ENCODE data around the gene DCAF5.

Gene DCAF5

GRCh38 chr14:69049675-69050074 lies 103.2 kb downstream of the DCAF5 start:
- Histone ChIP-seq H3K27me3 (replicated peaks; ENCODE audit: insufficient read depth, low read length) (no peaks in the 10 kb centered on the region), H3K4me1 (ENCODE audit: low read length) (no peaks in the 10 kb centered on the region), H3F3A (ENCODE audit: insufficient read depth, low read length) (no peaks in the 10 kb centered on the region), H4K20me1 (ENCODE audit: insufficient read depth, low read length) (no peaks in the 10 kb centered on the region), H3K4me3 (ENCODE audit: low read length) (no peak overlapping the region), H2AFZ (ENCODE audit: low read length) (no peak overlapping the region), H3K36me3 (replicated peaks; ENCODE audit: insufficient read depth, low read length) (no peaks in the 10 kb centered on the region), H3K9ac (ENCODE audit: low read length) (no peak overlapping the region), H3K79me2 (ENCODE audit: low read length) (no peaks in the 10 kb centered on the region), H3K9me2 (replicated peaks; ENCODE audit: insufficient read depth, low read length) (no peaks in the 10 kb centered on the region), H3K27ac (ENCODE audit: low read length) (no peak overlapping the region), H3K4me2 (ENCODE audit: low read depth, low read length) (no peak overlapping the region), H3K9me3 (replicated peaks; ENCODE audit: insufficient read depth, low read length) (no peaks in the 10 kb centered on the region)
- no peak for DNase-seq
- TF ChIP-seq, protein P1, sequence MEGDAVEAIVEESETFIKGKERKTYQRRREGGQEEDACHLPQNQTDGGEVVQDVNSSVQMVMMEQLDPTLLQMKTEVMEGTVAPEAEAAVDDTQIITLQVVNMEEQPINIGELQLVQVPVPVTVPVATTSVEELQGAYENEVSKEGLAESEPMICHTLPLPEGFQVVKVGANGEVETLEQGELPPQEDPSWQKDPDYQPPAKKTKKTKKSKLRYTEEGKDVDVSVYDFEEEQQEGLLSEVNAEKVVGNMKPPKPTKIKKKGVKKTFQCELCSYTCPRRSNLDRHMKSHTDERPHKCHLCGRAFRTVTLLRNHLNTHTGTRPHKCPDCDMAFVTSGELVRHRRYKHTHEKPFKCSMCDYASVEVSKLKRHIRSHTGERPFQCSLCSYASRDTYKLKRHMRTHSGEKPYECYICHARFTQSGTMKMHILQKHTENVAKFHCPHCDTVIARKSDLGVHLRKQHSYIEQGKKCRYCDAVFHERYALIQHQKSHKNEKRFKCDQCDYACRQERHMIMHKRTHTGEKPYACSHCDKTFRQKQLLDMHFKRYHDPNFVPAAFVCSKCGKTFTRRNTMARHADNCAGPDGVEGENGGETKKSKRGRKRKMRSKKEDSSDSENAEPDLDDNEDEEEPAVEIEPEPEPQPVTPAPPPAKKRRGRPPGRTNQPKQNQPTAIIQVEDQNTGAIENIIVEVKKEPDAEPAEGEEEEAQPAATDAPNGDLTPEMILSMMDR (IDR thresholded peaks at IDR 0.05; ENCODE audit: low read length): no peak
- TF ChIP-seq EZH2 (optimal IDR thresholded peaks at IDR 0.05; ENCODE audit: low read depth, low read length): no peak
- TF ChIP-seq EZH2phosphoT487 (IDR thresholded peaks at IDR 0.05; ENCODE audit: low read length): no peak

- TF ChIP-seq EZH2 (optimal IDR thresholded peaks at IDR 0.05; ENCODE audit: low read depth, low read length) (no peak), EZH2phosphoT487 (IDR thresholded peaks at IDR 0.05; ENCODE audit: low read length) (no peak)
- TF ChIP-seq, protein P1 (IDR thresholded peaks at IDR 0.05; ENCODE audit: low read length): no peak
Measured at GRCh38 chr14:69048456-69048855, 104.5 kb downstream of the DCAF5 start.

DNA sequence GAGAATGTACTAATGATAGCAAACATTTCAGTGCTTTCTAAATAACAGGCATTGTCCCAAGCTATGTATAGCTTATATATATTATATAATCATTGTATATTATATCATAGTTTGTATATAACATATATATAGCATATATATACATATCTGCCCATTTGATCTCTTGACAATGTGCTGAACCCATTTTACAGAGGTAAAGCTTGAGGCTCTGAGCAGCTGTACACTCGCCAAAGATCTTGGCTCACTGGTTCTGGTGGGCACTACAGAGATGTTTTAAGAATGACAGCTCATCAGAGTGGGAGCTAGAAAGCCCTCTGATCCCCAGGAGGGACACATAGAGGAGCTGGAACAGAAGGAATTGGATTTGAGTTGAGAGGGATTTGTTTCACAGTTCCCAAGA lies 105.7 kb downstream of the DCAF5 start:
- H3K79me2 ChIP-seq (ENCODE audit: low read length): no peaks in the 10 kb centered on the region
- H3K9me2 ChIP-seq (replicated peaks; ENCODE audit: insufficient read depth, low read length): no peaks in the 10 kb centered on the region
- H3K27ac ChIP-seq (ENCODE audit: low read length): no peak overlapping the region
- no peak overlapping the region for H3K4me3 ChIP-seq (ENCODE audit: low read length)
- H3K9ac ChIP-seq (ENCODE audit: low read length): no peak overlapping the region
- no peak overlapping the region for H2AFZ ChIP-seq (ENCODE audit: low read length)
- H3K4me1 ChIP-seq (ENCODE audit: low read length): no peaks in the 10 kb centered on the region
- H3K27me3 ChIP-seq (replicated peaks; ENCODE audit: insufficient read depth, low read length): no peaks in the 10 kb centered on the region
- TF ChIP-seq, protein P1 (IDR thresholded peaks at IDR 0.05; ENCODE audit: low read length): no peak
- TF ChIP-seq EZH2phosphoT487 (IDR thresholded peaks at IDR 0.05; ENCODE audit: low read length) (no peak), EZH2 (optimal IDR thresholded peaks at IDR 0.05; ENCODE audit: low read depth, low read length) (no peak)
- no peaks in the 10 kb centered on the region for H4K20me1 ChIP-seq (ENCODE audit: insufficient read depth, low read length)
- no peaks in the 10 kb centered on the region for H3F3A ChIP-seq (ENCODE audit: insufficient read depth, low read length)
- no peaks in the 10 kb centered on the region for H3K9me3 ChIP-seq (replicated peaks; ENCODE audit: insufficient read depth, low read length)
- H3K4me2 ChIP-seq (ENCODE audit: low read depth, low read length): no peak overlapping the region
- H3K36me3 ChIP-seq (replicated peaks; ENCODE audit: insufficient read depth, low read length): no peaks in the 10 kb centered on the region
- no peak for DNase-seq

More at GRCh38 chr14:69048456-69048855, 104.5 kb downstream of the DCAF5 start:
- DNase-seq: no peak
- Histone ChIP-seq H3K27ac (ENCODE audit: low read length) (no peak overlapping the region), H3K9me3 (replicated peaks; ENCODE audit: insufficient read depth, low read length) (no peaks in the 10 kb centered on the region), H3K9ac (ENCODE audit: low read length) (no peak overlapping the region), H3K4me2 (ENCODE audit: low read depth, low read length) (no peak overlapping the region), H3K4me1 (ENCODE audit: low read length) (no peaks in the 10 kb centered on the region), H3K27me3 (replicated peaks; ENCODE audit: insufficient read depth, low read length) (no peaks in the 10 kb centered on the region), H2AFZ (ENCODE audit: low read length) (no peak overlapping the region), H3K4me3 (ENCODE audit: low read length) (no peak overlapping the region), H3K79me2 (ENCODE audit: low read length) (no peaks in the 10 kb centered on the region), H4K20me1 (ENCODE audit: insufficient read depth, low read length) (no peaks in the 10 kb centered on the region), H3F3A (ENCODE audit: insufficient read depth, low read length) (no peaks in the 10 kb centered on the region), H3K36me3 (replicated peaks; ENCODE audit: insufficient read depth, low read length) (no peaks in the 10 kb centered on the region), H3K9me2 (replicated peaks; ENCODE audit: insufficient read depth, low read length) (no peaks in the 10 kb centered on the region)

Data from MM.1S (cell line).